Hepatocyte (in vitro differentiated cells): Measurements from ENCODE around the gene MYO5C.

Experiments used
- EZH2 ChIP-seq: fragments of 200-600 bp; sonication (generic); IDR thresholded peaks from 2 replicates; pipeline ENCODE4 v1.6.1; 2016; ENCODE audit warnings: antibody characterized with exemption, mild to moderate bottlenecking, borderline replicate concordance
- EZH2phosphoT487 ChIP-seq: fragments of 200-600 bp; sonication (generic); IDR thresholded peaks from one replicate; pipeline ENCODE4 v1.6.1; 2018; ENCODE audit warnings: antibody characterized with exemption, mild to moderate bottlenecking, low read depth, moderate library complexity; ENCODE audit not compliant: unreplicated experiment, severe bottlenecking
- TF ChIP-seq, protein P1 (sequence below): fragments of 200-600 bp; sonication (generic); IDR thresholded peaks from 2 replicates; pipeline ENCODE4 v1.5.1; 2016; ENCODE audit warnings: antibody characterized with exemption, mild to moderate bottlenecking; ENCODE audit not compliant: poor library complexity

- TF ChIP-seq EZH2 (no peak), EZH2phosphoT487 (no peak)
- TF ChIP-seq, protein P1, sequence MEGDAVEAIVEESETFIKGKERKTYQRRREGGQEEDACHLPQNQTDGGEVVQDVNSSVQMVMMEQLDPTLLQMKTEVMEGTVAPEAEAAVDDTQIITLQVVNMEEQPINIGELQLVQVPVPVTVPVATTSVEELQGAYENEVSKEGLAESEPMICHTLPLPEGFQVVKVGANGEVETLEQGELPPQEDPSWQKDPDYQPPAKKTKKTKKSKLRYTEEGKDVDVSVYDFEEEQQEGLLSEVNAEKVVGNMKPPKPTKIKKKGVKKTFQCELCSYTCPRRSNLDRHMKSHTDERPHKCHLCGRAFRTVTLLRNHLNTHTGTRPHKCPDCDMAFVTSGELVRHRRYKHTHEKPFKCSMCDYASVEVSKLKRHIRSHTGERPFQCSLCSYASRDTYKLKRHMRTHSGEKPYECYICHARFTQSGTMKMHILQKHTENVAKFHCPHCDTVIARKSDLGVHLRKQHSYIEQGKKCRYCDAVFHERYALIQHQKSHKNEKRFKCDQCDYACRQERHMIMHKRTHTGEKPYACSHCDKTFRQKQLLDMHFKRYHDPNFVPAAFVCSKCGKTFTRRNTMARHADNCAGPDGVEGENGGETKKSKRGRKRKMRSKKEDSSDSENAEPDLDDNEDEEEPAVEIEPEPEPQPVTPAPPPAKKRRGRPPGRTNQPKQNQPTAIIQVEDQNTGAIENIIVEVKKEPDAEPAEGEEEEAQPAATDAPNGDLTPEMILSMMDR = no peak
Measured at GRCh38 chr15:52162260-52162659, 133.3 kb downstream of the MYO5C start.
